HG03378 (cell line): ENCODE results near the gene HSPA12B.

ENCODE experiments used
- ATAC-seq: cut with Tn5 transposase; IDR thresholded peaks from one replicate; pipeline ENCODE4 v1.9.1; 2021; ENCODE audit warnings: mild to moderate bottlenecking, moderate library complexity; ENCODE audit not compliant: unreplicated experiment

HSPA12B gene

GRCh38 chr20:3800878-3801260, 68.4 kb downstream of the HSPA12B start:
- ATAC-seq = no peak

GRCh38 chr20:3801299-3801698, 68.8 kb downstream of the HSPA12B start:
- ATAC-seq = no peak

GRCh38 chr20:3801846-3802245, 69.4 kb downstream of the HSPA12B start:
- ATAC-seq = no peak
